ENCODE data around the gene TTC7B.

TTC7B gene

DNA sequence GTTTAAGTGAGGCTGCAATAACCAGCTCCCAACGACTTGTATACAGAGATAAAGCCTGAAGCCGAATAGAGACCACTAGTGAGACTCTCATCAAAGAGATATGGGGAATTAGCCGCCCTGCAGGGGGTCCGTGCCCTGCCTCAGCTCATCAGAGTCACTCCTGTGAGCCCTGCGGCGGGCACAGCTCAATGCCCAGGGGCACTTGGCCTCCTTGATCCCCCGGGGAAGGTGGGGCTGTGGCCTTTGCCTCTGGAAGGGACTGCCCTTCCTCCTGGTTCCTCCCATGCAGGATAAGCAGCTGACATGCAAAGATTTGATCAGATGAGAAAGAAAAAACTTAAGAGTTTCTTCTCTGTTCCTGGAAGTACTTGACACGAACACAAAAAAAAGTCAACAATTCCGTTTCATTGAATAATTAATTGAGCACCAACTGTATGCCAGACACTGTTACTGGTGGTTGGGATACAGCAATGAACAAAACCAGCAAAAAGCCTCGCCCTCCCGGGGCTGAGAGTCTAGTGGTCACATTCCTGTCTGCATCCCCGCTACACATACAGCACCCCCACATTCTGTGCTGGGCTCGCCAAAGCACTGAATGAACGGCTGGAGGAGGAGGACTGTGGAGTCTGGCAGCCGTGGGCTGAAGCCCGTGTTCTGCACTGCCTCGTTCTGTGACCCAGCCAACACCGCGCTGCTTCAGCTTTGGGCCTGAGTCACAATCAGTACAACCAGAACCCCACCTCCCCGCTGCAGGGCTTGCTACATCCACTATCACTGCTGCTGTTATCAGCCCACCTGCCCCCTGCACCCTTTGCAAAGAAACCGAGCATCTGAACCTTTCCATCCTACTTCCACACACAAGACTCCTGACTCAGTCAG lies 10.3 kb downstream of the TTC7B start:
- DNase-seq (ENCODE audit: low spot score), result no peak

DNA sequence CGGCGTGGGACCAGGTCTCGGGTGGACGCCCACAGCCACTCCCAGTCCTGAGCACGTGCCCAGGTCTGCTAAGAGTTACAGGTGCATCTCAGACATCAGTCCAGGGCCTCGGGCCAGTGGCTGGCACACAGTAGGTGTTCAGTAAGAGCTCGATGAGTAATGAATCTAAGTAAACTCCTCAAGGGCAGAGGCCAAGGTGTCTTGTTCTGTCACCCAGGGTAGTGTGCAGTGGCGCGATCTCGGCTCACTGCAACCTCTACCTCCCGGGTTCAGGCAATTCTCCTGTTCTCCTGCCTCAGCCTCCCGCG lies 11.2 kb downstream of the TTC7B start:
- no peak for DNase-seq (ENCODE audit: low spot score)

DNA sequence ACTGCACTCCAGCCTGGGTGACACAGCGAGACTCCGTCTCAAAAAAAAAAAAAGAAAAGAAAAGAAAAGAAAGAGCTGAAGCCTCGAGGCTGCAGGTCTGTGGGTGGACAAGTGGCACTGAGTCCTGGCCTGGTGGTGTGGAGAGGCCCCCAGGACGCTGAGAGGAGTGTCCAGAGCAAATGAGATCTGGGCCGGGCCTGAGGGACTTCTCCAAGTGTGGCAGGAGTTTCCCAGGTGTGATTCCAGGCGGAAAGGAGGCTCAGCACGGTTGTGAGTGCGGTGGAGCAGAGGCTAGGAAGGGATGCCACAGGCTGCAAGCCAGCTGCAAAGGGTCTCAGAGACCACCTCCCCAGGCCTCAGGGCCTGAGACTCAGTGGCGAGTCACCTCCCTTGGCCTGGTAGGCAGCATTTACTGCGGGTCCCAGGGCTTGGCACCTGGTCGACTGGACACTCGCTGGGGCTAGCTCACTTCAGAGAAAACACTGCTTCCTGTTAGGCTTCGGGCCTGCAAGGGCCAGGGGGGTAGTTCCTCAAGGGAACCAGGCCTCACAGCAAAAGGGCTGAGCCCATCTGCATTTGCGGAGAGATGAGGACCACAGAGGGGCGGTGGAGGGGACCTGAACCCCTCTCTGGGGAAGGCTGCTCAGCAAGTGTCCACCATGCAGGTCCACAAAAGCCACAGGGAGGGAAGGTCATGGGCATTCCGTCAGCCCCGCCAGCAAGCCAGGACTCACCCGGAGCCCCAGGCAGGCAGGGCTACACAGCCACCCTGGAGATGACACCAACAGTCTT lies 11.7 kb downstream of the TTC7B start:
- no peak for DNase-seq (ENCODE audit: low spot score)

- no peak for DNase-seq (ENCODE audit: low spot score)
These were observed 13.0 kb downstream of the TTC7B start for GRCh38 chr14:90803249-90803648.

DNA sequence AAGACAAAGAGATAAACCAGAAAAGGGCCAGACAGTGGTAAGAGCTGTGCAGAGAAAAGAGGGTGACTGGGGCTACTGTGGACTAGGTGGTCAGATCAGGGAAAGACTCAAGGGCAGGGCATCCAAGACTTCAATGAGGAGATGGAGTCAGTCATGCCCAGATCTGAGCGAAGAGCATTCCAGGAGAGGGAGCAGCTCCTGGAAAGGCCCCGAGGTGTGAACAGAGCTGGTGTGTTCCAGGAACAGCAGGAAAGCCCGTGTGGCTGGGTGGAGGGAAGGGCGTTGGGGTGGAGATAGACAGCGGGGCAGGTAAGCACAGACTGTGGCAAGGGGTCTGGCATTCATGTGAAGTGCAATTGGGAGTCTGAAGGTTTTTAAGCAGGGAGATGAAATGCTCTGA lies 16.8 kb downstream of the TTC7B start:
- no peak for DNase-seq (ENCODE audit: low spot score)

- DNase-seq (ENCODE audit: low spot score), result no peak
These were observed 18.3 kb downstream of the TTC7B start for GRCh38 chr14:90797919-90798318.

GRCh38 chr14:90797451-90797850 lies 18.8 kb downstream of the TTC7B start:
- DNase-seq (ENCODE audit: low spot score), result no peak

GRCh38 chr14:90796329-90796728 lies 19.9 kb downstream of the TTC7B start:
- no peak for DNase-seq (ENCODE audit: low spot score)

- DNase-seq (ENCODE audit: low spot score), result no peak
These were observed 20.5 kb downstream of the TTC7B start for GRCh38 chr14:90795744-90796143.

DNA sequence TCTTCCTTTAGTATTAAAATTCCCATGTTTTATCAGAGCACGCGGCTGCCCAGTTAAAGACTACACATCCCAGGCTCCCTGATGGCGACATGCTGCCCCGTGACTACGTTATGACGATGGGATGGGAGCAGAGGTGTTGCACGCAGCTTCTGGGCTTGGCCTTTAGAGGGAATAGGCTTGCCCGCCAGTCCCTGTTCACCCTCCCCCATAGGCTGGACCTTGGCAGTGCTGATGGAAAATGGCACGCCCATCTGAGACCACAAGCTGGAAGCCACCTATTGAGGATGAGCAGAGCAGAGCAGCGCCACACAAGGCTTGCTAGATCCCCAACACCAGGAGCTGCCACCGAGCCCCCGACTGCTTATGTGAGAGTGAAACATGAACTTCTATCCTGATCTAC lies 24.7 kb downstream of the TTC7B start:
- DNase-seq (ENCODE audit: low spot score), result no peak

GRCh38 chr14:90788031-90788430 lies 28.2 kb downstream of the TTC7B start:
- peak; percentile 21 for DNase-seq (ENCODE audit: low spot score)

- peak; percentile 30 for DNase-seq (ENCODE audit: low spot score)
These were observed 30.3 kb downstream of the TTC7B start for GRCh38 chr14:90785876-90786450.

- DNase-seq (ENCODE audit: low spot score), result peak; percentile 46
These were observed 30.8 kb downstream of the TTC7B start for GRCh38 chr14:90785471-90785870.

GRCh38 chr14:90784621-90785270 lies 31.5 kb downstream of the TTC7B start:
- DNase-seq (ENCODE audit: low spot score), result peak; percentile 34

- peak; percentile 3 for DNase-seq (ENCODE audit: low spot score)
These were observed 32.9 kb downstream of the TTC7B start for GRCh38 chr14:90783344-90783743.

DNA sequence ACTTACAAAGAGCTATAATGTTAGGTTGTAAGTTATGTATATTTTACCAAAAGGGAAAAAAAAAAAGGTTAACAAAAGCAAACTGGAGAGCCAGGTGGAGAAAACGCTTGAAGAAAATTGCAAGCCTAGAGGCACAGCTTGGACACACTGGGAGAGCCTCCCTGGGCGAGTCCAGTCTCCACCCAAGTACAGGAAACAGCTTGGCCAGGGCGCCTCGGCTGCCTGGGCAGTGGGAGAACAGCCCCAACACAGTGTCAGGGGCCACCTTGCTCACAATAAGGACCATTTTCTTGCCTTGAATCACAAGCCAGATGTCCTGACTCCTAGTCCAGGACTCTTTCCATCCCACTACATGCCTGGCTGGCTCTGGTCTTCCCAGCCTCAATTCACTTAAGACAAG lies 33.3 kb downstream of the TTC7B start:
- peak; percentile 23 for DNase-seq (ENCODE audit: low spot score)

- DNase-seq (ENCODE audit: low spot score), result no peak
These were observed 34.4 kb downstream of the TTC7B start for GRCh38 chr14:90781876-90782275.

DNA sequence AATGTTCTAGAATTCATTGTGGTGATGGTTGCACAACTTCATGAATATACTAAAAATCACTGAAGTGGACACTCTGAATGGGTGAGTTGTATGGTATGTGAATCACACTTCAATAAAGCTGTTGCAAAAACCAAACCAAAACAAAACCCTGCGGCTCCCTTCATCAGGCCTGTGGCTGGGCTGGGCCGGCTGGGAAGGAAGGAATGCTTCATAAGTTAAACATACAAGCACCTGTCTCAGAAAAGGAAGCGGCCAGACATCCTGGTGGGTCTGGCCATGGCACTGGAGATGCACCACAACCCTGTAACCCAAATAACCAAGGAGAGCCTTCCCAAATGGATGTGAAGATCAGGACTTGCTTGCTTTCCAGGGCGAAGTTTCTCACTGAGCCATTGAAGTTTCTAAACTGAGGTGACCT lies 34.9 kb downstream of the TTC7B start:
- peak; percentile 30 for DNase-seq (ENCODE audit: low spot score)

GRCh38 chr14:90780519-90780918 lies 35.7 kb downstream of the TTC7B start:
- peak; percentile 38 for DNase-seq (ENCODE audit: low spot score)

- peak; percentile 12 for DNase-seq (ENCODE audit: low spot score)
These were observed 37.5 kb downstream of the TTC7B start for GRCh38 chr14:90778571-90779255.

- DNase-seq (ENCODE audit: low spot score), result peak; percentile 30
These were observed 38.3 kb downstream of the TTC7B start for GRCh38 chr14:90777830-90778485.
